Hindlimb muscle (tissue), 1 donor: ENCODE data around the gene NCOA1. TPM values are rescaled to one million over a fixed set of nuclear protein-coding genes. Genes with fewer than 3 reads are reported as not detected.
"Not testable (repeated sequence)": the region's sequence is repeated elsewhere in the genome, so short reads cannot be mapped to it uniquely, and the experiment has no call there.

Experiments used
- DNase-seq: peaks from one replicate; pipeline ENCODE4 v3.0.0-alpha.2; 2013
- polyA plus RNA-seq: library from polyadenylated mRNA; unstranded; fragments of 120-200 nt; gene quantifications from one replicate; pipeline ENCODE4 v1.2.1, GENCODE V29; 2013; ENCODE audit not compliant: insufficient read length

NCOA1 gene
- polyA plus RNA-seq, 1 donor = 132 TPM

- no peak for DNase-seq
Observed at GRCh38 chr2:24579053-24579803, 88.2 kb downstream of the NCOA1 start.

- no peak for DNase-seq
Observed at GRCh38 chr2:24580561-24580960, 89.5 kb downstream of the NCOA1 start.

GRCh38 chr2:24581971-24582370 lies 90.9 kb downstream of the NCOA1 start:
- not testable (repeated sequence) for DNase-seq

GRCh38 chr2:24586955-24587354 lies 95.9 kb downstream of the NCOA1 start:
- DNase-seq = no peak

GRCh38 chr2:24588294-24588693 lies 97.2 kb downstream of the NCOA1 start:
- DNase-seq = no peak

- DNase-seq = no peak
Observed at GRCh38 chr2:24592441-24593100, 101.5 kb downstream of the NCOA1 start.

GRCh38 chr2:24594283-24594682 lies 103.2 kb downstream of the NCOA1 start:
- DNase-seq = no peak

- DNase-seq = no peak
Observed at GRCh38 chr2:24597181-24597870, 106.3 kb downstream of the NCOA1 start.

- not testable (repeated sequence) for DNase-seq
Observed at GRCh38 chr2:24600140-24600539, 109.1 kb downstream of the NCOA1 start.

- no peak for DNase-seq
Observed at GRCh38 chr2:24611631-24612030, 120.6 kb downstream of the NCOA1 start.

- DNase-seq = no peak
Observed at GRCh38 chr2:24613154-24613814, 122.2 kb downstream of the NCOA1 start.

GRCh38 chr2:24616616-24617015 lies 125.6 kb downstream of the NCOA1 start:
- DNase-seq = no peak

- DNase-seq = no peak
Observed at GRCh38 chr2:24617424-24617823, 126.4 kb downstream of the NCOA1 start.

- DNase-seq = peak; percentile 26
Observed at GRCh38 chr2:24618144-24618543, 127.1 kb downstream of the NCOA1 start.

GRCh38 chr2:24618680-24619079 lies 127.6 kb downstream of the NCOA1 start:
- no peak for DNase-seq

GRCh38 chr2:24620936-24621335 lies 129.9 kb downstream of the NCOA1 start:
- DNase-seq = no peak

- DNase-seq = no peak
Observed at GRCh38 chr2:24621779-24622538, 130.9 kb downstream of the NCOA1 start.

- no peak for DNase-seq
Observed at GRCh38 chr2:24623535-24623934, 132.5 kb downstream of the NCOA1 start.

- no peak for DNase-seq
Observed at GRCh38 chr2:24625728-24626127, 134.7 kb downstream of the NCOA1 start.

GRCh38 chr2:24626131-24626530 lies 135.1 kb downstream of the NCOA1 start:
- no peak for DNase-seq

- no peak for DNase-seq
Observed at GRCh38 chr2:24628746-24629145, 137.7 kb downstream of the NCOA1 start.

- no peak for DNase-seq
Observed at GRCh38 chr2:24632172-24632571, 141.1 kb downstream of the NCOA1 start.
